Stromal cell of bone marrow (primary cell): Measurements from ENCODE around the gene GLOD5.

Experiments
- DNase-seq: peaks from one replicate; pipeline ENCODE4 v3.0.0-alpha.2; 2012; ENCODE audit warnings: low read depth

GLOD5 gene

DNA sequence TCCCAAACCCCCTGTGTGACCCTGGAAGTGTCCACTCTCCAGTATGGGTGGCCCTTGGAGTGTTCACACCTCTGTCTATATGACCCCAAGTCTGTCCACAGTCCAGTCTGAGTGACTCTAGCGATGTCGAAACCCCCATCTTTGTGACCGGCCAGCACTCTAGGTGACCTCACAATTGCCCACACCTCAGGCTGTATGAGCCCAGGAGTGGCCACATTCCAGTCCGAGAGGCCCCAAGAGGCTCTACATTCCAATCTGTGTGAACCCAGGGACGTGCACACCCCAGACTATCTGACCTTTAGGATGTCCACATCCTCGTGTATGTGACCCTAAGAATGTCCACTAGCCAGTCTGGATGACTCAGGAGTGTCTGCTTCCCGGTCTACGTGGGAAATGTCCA is 7.3 kb upstream of the GLOD5 start:
- DNase-seq = no peak

DNA sequence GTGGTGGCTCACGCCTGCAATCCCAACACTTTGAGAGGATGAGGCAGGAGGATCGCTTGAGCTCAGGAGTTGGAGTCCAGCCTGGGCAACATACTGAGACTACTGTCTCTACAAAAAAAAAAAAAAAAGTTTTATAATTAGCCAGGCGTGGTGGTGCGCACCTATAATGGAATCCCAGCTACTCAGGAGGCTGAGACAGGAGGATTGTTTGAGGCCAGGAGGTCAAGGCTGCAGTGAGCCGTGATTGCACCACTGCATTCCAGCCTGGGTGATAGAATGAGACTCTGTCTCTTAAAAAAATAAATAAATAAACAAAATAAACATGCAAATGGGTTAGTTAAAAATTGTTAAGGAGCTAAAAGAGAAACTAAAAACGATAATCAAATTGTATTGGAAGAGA is 7.7 kb downstream of the GLOD5 start:
- no peak for DNase-seq

DNA sequence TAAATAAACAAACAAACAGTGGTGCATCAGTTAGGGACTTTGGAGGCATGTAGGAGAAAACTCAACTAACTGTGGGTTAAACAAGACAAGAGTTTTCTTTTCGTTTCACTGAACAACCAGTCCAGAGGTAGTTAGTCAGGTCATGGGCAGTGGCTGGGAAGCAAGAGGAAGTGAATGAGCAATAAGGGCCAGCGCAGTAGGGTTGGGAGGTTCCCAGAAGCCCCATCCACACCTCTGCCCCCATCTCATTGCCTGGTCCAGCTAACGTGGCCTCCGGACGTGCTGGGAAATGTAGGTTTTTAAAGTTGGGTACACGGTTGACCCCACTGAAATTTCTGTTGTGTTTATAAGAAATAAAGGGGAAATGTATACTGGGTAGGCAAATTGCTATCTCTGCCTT is 8.7 kb downstream of the GLOD5 start:
- DNase-seq = no peak

DNA sequence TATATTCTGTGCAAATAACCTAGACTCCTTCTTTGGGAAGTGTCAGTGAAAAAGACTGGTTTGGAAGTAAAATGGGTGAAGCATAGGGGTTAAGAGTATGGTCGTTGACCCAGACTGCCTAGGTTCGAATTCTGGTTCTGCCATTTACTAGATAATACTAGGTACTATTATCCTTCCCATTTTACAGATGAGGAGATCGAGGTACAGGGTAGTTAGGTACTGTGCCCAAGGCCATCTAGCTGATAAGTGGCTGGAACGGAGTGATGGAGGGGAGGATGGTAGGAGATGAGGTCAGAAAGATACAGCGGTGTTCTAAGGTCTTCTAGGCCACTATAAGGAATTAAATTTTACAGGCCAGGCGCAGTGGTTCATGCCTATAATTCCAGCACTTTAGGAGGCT is 11.1 kb downstream of the GLOD5 start:
- no peak for DNase-seq

DNA sequence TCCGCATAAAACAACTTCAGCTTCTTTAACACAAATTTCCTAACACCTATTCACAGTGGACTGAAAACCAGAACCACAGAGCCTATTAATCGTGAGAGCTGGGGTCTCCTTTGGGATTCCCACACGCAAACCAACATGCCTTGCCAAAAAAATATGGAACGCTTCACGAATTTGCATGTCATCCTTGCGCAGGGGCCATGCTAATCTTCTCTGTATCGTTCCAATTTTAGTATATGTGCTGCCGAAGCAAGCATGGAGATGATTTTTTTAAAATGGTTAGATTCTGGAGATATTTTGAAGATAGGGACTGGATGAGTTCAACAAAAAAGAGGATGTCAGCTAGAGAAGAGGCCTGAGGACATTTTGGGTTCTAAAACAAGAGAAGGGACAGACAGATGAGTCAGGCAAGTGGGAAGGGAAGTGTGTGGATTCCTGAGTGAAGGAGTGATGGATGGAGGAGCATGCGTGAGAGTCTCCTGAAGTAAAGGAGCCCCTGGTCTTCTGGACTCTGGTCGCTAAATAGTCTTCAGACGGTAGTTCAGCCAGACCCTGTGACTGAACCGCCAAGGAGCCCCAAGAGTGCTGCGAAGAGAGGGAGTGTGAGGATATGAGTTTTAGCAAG is 15.4 kb downstream of the GLOD5 start:
- no peak for DNase-seq

DNA sequence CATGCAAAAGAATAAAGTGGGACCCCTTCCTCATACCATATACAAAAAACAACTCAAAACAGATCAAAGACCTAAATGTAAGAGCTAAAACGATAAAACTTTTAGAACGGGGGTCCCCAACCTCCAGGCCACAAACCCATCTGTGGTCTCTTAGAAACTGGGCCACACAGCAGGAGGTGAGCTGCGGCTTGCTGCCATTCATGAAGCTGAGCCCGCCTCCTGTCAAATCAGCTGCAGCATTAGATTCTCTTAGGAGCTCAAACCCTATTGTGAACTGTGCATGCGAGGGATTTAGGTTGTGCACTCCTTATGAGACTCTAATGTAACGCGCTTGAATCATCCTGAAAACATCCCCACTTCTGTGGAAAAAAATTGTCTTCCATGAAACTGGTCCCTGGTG is 17.9 kb downstream of the GLOD5 start:
- DNase-seq = no peak

DNA sequence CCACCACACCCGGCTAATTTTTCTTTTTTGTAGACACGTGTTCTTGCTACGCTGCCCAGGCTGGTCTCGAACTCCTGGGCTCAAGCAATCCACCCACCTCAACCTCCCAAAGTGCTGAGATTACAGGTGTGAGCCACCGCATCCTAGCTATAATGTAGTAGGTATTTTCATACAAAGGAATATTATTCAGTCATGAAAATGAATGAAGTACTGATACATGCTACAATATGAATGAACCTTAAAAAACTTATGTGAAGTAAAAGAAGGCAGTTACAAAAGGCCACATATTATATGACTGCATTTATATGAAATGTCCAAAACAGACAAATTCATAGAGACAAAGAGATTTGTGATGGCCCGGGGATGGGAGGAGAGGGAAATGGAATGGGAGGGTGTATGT is 20.2 kb downstream of the GLOD5 start:
- no peak for DNase-seq

DNA sequence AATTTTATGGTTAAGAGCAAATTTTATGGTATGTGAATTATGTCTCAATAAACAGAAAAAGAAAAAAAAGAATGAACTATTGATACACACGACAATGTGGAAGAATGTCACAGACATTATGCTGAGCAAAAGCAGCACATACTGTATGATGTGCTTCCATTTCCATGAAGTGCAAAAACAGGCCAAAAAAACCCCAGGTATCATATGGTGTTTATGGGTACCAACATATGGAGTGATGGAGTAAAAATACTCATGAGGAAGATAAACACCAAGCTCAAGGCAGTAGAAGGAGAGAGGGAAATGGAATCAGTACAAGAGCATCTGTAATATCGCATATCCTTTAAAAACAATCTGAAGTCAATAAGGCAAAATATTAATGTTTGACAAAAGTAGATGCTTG is 20.7 kb downstream of the GLOD5 start:
- DNase-seq = no peak

DNA sequence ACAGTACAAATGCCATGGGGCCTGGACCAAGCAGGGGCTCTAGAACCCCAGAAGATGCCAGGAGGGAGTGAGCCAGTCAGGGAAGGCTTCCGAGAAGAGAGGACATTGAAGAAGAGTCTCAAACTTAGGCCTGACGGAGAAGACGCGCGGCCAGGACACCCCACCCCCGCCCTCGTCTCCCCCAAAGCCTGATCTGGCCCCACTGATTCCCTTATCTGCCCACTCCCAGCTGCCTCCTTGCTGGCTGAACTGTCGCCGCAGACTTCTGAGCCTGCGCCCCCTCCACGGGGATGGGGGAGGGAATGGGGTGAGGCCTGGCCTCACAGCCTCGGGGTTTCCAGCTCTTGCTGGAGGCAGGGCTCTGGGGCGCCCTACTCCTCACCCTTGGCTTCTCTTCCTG is 21.2 kb downstream of the GLOD5 start:
- DNase-seq = no peak

DNA sequence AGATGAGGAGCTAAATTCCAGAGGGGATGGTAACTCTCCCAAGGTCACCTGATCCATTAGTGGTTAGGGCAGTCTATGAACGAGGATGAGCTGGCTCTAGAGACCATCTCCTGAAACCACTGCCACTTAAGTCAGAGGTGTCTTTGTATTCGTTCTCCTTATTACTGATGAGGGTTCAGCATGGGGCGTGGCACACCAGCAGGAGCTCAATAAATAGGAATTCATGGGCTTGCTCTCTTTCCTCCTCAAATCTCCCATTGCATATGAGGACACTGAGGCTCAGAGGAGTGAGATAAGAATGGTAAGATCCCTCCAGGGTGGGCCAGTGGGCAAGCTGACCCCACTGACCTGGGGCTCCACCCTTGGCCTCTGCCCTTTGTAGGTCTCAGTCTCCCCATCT is 23.2 kb downstream of the GLOD5 start:
- no peak for DNase-seq

DNA sequence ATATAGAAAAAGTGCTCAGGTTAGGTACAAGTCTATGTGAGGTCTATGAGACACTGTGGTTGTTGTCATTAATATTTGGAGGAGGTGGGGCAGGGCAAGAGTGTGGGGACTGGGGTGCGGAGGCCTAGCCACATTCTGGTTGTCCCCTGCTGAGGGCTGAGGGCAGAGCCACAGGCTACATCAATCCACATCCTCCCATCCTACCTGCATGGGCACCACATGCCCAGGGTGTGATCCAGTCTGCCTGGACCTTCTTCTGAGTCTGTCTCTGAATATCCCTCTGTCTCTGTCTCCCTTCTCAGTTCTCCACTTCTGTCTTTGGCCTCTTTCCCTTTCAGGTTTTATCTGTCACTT is 23.6 kb downstream of the GLOD5 start:
- DNase-seq = no peak

DNA sequence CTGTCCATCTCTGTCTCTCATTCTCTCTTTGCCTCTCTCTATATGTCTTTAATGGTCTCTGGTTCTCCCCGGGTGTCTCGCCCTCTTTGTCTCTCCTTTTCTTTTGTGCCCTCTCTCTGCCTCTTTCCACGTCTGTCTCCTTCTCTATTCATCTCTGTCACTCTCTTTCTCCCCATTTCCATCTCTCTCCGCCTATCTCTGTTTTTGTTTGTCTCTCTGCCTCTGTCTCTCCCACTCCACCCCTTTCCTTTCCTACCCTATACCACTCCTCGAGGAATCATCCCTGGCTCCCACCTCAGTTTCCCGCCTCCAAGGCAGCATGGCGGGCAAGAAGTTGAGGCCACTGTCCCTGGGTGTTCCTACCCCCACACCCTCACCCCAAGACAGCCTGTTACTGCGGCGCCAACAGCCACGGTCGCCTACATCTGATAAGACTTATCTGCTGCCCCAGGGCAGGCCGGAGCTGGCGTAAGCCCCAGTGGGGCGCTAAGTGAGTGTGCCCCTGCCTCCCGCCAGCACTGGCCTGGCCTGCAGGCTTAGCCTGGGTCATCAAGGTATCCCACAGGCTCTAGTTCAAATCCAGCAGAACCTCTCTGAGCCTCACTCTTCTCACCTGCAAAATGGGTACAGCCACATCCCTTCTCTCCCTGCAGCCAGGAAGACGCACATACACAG is 24.1 kb downstream of the GLOD5 start:
- no peak for DNase-seq

DNA sequence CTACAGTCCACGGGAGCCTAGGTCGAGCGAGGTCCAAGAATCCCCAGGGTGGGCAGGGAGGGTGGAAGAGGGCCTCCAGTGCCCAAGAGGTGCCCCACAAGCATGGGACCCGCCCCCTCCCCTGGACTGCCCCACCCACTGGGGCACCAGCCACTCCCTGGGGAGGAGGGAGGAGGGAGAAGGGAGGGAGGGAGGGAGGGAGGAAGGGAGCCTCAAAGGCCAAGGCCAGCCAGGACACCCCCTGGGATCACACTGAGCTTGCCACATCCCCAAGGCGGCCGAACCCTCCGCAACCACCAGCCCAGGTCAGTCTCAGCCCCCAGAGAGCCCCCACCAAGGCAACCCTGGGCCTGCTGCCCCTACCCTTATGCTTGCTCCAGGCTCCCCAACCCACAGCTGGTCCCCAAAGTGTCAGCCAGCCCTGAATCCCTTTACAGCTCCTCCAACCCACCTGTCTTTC is 24.8 kb downstream of the GLOD5 start, which contains the start of gene GATA1:
Gene GATA1, plus strand, starts transcription at position 250 of the 460 bp plus-strand sequence. CDS start 4,520 bp downstream, outside the sequence.
- DNase-seq = no peak

DNA sequence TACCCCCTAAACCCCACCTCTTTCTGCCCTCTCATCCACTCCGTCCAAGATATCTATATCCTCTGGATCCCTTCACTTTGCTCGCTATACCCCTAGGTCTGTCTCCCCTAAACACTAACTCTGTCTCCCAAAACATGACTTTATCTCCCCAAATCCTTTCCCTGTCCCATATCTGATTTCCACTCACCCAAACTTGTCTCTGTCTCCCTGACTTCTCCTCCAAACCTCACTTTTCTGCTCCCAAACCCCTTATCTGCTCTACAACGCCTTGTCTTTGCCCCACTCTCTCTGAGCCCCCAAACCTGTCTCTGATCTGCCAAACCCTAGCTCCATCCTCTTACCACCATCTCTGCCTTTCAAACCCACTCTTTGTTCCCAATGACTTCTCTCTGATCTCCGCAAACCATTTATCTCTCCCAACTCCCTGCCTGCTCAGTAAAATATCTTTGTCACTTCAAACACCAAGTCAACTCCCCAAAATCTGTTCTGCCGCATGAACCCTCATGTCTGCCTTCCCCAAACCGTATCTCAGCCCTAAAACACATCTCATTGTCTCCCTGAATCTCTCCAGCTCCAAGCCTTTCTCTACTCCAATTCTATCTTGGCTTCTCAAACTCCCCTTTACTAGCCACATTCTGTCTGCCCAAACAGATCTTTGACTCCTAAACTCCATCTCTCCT is 25.4 kb downstream of the GLOD5 start:
- no peak for DNase-seq

DNA sequence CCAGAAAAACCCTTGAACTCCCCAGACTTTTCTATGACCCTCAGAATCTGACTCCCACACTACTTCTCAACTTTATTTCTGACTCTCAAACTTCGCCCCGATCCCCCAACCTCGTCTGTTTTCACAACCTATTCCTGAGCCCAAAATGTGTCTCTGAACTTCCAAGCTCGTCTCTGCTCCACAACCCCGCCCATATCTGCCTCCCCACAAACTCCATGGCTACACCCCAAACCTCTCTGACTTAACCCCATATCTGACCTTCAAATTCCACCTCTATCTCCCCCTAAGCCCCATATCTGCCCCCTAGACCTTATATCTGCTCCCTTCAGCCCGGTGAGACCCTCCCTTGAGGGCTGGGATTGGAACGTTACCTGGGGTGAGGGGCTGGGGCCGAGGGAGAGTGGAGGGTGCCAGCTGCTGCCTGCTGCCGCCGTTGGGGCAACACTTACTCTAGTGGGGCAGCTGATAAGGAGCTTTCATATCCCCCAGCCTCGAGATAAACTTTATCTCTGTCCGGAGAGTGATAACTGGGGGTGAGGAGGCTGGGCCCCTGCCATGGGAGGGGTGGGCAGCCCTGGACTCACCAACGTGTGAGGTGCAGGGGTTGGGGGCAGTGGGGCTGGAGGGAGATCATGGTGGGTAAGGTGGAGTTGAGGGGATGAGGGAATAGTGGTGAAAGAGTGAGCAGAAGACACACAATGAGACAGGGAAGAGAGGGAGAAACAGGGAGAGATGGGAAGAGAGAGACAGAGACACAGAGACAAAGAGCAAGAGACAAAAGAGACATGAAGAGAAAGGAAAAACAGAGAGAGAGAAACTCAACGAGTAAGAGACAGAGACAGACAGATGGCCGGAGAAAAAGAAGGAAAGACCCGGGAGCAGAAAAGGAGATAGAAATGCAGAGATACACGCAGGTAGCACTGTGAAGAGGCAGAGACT is 26.2 kb downstream of the GLOD5 start:
- no peak for DNase-seq

DNA sequence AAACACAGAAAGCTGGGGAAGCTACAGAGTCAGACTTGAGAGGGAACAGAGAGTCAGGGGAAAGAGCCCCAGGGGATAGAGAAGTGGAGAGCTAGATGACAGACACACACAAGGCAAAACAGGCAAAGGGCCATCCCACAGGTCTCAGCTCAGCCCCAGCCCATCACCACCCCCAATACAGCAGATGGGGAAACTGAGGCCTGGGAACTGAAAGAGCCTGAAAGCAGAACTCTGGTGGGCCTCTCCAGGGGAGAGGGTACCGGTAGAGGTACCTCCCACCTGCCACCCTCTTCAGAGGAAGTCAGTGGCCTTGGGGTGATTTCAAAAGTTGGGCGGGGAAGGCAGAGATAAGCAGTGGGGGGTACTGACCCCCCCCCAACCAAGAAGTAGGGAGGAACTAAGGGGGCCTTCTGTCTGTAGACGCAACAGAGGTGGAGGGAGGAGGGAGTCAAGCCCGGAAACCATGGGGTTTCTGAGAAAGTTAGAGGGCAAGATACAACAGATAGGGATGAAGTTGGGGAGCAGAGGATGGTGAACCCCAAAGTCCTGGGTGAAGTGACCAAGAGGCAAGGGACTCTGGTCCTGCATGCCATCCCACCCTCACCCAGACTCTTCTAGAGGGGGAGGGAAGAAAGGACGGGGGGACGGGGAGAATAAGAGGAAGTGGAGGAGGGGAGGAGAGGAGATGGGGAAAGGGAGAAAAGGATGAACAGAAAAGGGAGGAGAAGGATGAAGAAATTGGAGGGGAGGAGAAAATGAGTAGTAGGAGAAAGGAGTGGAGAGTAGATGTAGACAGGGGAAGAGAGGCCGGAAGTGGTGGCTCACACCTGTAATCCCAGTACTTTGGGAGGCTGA is 28.0 kb downstream of the GLOD5 start:
- no peak for DNase-seq

DNA sequence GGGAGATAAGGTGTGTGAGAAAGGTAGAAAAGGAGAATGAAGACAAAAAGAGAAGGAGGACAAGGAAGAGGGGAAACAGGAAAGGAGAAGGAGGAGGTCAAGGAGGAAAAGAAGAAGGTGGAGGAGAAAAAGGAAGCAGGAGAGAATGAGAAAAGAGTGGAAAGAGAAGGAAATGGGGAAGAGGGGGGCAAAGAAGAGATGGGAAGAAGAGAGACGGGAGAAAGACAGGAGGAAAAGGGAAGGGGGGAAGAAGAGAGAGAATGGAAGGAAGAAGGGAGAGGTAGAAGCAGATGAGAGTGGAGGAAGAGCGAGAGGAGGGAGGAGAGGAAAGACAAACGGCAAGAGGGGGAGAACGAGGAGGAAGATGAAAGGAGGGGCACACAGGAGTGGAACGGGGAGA is 28.9 kb downstream of the GLOD5 start:
- DNase-seq = no peak

DNA sequence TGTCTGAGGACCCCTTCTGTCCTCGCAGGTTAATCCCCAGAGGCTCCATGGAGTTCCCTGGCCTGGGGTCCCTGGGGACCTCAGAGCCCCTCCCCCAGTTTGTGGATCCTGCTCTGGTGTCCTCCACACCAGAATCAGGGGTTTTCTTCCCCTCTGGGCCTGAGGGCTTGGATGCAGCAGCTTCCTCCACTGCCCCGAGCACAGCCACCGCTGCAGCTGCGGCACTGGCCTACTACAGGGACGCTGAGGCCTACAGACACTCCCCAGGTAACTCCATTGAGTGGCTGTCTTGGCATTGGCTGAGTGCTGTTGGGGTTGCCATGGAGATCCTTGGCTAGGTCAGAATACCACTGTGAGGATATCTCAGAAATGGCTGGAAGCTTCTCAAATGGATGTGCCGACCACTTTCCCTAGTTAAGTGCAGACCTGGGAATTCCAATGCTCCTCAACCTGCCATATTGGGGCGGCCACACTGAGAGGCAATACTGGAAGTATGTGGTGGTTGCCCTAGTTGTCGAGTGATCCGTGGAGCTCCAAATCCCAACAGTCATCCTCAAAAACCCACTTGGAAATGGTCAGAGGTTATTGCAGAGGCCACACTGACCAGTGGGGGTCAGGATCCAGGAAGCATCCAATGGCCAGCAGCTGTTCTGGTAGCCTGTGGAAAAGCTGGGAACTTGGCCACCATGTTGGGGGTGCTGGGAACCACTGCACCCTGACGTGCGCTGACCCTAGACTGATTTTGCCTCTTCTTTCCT is 29.7 kb downstream of the GLOD5 start:
- no peak for DNase-seq

DNA sequence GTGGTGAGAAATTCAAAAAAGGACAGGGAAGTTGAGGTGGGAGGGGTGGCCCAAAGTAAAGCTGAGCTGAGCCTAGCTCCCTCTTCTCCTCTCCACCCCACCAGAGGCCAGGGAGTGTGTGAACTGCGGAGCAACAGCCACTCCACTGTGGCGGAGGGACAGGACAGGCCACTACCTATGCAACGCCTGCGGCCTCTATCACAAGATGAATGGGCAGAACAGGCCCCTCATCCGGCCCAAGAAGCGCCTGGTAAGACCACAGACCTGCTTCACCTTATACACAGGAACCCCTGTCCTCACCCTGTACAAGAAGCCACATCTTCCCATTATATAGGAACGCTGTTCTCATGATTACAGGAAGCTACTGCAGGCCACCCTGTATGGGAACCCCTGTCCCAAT is 30.7 kb downstream of the GLOD5 start:
- DNase-seq = no peak

DNA sequence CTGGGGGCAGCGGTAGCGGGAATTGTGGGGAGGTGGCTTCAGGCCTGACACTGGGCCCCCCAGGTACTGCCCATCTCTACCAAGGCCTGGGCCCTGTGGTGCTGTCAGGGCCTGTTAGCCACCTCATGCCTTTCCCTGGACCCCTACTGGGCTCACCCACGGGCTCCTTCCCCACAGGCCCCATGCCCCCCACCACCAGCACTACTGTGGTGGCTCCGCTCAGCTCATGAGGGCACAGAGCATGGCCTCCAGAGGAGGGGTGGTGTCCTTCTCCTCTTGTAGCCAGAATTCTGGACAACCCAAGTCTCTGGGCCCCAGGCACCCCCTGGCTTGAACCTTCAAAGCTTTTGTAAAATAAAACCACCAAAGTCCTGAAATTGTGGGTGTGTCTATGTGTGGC is 32.4 kb downstream of the GLOD5 start:
- DNase-seq = no peak
